Fibroblast of peridontal ligament (primary cell): ENCODE measurements around the gene RNF212.
A peak's percentile ranks its signal among the peaks of the same experiment; 100 is the strongest.

Source experiments
- DNase-seq: peaks from one replicate; pipeline ENCODE4 v3.0.0-alpha.2; 2010; ENCODE audit errors: extremely low read depth

RNF212 gene

DNA sequence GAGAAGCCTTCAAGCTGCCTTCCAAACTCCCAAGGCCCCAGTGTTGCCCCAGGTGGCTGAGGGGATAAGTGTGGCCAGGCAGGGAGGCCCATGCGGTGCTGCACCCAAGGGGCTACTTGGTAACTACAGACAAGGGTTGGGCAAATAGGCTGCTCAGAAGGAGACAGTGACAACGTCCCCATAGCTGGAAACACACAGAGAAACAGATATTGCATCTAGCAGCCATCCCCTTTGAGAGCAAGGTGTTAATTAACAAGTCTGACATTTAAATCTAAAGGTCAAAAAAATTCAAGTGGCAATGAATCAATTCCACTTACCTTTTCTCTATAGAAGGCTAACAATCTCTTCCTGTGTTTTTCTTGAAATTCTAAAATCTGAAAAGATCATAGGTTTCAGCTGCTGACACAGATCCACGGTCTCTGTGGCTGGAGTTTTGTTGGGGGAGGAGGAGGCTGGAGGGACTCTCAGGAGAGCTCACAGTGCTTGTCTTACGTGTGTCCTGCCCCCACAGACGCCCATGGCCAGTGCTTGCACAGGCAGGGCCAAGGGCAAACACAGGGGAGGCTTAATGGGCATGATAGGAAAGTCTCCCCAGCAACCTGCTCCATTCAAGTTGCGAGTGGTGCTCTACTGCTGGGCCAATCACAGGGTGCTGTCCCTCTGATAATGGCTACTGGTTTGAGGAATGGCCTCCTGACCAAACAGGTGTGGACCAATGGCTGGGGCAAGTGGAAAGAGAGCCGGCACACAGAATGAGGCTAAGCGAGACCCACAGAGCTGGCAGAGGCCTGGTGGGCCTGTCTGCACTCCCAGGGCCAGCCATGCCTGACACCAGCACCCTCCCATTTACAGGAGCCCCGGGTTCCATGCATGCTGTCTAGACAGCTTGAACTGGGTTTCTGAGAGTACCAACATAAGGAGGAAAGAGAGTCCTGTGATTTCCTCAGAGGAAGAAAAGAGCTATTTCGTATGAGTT, 22.6 kb downstream of the RNF212 start:
- no peak for DNase-seq

DNA sequence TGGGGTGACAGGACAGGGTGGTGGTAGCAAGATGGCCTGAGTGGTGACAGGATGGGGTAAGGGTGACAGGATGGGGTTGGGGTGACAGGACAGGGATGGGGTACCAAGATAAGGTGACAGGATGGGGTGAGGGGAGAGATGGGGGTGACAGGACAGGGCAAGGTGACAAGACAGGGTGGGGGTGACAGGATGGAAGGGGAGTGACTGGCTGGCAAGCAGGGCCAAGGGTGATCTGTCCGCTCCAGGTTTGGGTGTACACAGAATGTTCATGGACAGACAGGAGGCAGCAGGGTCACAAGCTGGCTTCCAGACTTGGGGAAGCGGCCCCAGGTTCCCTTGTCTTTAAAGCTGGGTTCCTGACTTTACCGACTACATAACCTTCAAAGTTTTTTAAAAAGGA, 23.3 kb downstream of the RNF212 start:
- no peak for DNase-seq

DNA sequence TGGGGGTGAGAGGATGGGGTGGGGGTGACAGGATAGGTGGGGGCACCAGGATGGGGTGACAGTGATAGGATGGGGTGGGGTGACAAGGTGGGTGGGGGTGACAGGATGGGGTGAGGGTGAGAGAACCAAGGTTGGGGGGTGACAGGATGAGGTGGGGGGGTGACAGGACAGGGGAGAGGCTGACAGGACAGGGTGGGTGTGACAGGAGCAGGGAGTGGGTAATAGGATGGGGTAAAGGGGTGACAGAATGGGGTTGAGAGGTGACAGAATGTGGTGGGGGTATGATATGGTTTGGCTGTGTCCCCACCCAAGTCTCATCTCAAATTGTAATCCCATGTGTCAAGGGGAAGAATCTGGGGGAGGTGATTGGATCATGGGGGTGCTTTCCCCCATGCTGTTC, 26.0 kb downstream of the RNF212 start:
- DNase-seq = no peak

DNA sequence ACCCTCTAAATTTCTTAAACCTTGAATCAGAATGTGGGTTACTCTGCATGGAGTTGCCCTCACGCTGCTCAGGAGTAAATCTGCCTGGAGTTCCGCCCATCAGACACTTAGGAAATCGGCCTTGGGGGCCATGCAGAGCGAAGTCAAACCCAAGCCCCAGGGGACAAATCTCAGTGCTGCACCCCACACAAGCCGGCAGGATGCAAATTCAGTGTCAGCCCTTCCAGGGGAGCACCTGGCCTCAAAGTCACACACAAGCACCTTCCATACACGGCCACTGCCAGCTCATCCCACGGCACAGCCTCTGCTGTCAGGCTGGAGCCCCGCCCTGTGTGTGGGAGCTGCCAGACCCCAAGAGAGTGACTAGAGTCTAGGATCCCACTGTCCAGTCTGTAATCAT, 27.4 kb downstream of the RNF212 start:
- no peak for DNase-seq

DNA sequence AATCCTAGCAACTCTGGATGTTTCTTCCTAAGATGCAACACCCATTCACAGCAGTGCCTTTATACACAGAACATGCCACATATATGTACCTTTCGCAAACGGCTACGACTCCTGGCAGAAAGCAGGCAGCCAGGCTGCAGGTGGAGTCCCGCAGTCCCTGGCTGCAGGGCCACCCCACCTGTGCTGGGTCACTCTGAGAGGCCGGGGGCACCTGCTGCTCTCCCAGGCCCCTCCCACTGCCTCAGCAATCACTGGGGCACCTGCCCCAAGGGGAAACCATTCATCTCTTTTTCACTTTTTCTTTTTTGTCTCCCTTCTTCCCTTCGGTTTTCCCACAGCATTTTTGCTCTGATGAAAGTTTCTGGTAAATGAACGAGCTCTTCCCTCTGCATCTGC, 28.0 kb downstream of the RNF212 start:
- no peak for DNase-seq

DNA sequence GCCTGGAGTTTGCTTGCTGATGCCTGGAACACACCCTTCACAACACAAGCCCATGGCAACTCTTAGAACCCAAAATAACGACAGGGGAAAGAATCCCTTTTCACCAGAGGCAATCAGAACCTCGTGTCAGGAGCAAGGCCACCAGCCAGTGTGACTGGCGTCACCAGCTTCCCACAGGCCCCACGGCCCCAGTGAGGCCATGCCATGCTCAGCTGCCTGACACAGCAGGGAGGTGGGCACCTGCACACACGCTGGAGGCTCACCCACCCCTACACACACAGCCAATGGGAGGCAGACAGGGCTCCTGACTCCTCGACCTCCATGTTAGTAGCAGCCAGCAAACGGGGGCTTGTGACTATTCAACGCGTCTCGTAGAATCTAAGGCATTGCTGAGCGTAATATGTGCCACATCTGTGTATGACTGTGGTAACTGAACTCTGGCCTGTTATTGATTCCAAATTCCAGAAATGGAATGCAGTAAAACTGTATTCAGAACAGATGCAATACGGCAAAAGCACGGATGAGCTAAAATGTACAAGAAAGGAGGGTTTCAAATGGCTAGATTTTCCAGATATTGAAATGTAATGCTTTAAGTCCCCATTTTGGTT, 28.5 kb downstream of the RNF212 start:
- no peak for DNase-seq

DNA sequence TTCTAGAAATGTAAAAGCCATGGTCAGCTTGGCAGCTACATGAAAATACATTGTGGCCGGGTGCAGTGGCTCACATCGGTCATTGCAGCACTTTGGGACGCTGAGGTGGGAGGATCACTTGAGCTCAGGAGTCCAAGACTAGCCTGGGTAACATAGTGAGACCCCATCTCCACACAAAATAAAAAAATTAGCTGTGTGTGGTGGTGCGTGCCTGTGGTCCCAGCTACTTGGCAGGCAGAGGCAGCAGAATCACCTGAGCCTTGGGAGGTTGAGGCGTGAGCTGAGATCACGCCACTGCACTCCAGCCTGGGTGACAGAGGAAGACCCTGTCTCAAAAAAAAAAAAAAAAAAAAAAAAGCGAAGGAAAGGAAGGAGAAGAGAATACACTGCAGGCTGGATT, 29.0 kb downstream of the RNF212 start:
- no peak for DNase-seq

DNA sequence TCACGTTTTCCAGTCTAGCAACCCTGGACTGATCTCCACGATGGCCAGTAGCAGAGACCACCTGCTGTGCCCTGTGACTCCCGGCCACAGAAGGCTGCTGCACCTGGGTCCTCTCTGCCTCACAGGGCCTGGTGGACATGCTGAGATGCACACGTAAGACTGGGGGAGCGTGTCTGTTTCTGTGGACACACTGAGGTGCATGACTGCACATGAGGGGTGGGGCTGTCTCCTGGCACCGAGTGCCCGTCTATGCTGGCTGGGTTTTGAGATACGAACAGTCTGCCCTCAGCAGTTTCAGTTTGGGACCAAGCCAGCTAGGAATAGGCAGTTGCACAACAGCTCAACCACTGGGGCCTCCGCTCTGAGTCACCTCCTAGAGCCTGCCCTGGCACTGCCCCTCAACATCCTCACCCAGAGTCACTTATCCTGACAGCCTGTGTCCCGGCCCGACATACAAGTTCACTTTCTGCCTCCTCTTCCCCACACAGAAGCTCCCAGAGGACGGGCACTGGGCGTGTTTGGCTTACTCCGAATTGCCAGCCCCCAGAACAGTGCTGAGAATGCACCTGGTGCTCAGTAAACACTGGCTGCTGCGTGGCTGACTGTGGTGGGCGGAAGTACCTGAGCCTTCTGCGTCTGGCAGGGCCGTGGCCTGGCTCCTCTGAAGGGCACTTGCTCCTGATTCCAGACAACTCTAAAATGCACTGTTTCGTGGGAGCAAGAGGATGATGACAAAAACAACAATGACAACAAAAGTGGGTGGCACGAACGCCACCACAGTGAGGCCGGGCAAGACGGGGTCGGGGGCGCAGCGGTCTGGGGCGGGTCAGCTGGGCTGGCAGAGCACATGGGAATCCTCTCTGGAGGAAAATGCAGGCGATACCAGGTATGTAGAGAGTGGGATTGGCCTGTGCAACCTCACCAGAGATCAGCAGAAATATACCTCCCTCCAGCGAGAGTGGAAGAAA, 30.9 kb downstream of the RNF212 start:
- DNase-seq = peak; percentile 82

DNA sequence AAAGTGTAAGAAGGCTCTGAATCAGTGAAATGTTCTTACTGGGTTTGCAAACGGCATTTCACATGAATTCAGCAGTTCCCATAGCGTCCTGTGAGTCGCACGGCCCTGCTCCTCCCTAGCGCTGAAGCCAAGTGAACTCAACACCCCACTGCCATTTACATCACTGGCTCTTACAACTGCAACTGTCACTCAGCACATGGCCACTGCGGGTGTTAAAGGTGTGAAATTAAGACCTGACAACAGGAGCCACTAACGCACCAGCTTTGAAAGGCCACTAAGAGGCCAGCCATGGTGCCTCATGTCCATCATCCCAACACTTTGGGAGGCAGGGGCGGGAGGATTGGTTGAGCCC, 31.7 kb downstream of the RNF212 start:
- peak; percentile 29 for DNase-seq

DNA sequence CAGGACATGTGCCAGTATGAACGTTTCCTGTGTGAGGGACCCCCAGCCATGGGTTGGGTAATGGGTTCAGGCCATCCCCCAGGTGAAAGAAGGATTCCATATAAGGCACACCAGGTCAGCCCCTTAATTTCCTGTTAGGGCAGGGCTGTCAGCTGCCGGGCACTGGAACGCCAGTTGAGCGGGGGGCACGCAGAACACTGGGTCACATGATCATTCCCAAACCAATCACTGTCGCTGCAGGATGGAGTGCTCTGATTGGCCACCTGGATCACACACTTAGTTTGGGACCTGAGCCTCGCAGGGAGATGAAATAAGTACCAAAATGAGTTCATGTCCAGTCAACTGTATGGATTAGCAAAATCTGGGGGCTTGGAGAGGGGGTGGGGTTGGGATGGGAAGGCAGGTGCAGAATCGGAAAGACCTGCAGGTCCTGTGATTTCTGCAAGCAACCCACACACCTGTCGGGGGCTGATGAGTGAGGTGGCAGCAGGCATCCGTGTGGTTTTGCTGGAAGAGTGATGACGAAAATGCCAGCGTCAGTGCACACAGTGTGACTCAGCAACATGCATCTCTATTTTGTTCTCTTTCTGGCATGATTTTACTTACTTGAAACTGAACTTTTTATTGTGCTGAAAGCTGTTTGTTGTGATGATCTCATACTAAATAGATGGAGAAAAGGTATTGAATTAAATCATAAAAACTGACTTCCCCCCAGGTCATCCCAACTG, 32.2 kb downstream of the RNF212 start:
- peak; percentile 14 for DNase-seq

DNA sequence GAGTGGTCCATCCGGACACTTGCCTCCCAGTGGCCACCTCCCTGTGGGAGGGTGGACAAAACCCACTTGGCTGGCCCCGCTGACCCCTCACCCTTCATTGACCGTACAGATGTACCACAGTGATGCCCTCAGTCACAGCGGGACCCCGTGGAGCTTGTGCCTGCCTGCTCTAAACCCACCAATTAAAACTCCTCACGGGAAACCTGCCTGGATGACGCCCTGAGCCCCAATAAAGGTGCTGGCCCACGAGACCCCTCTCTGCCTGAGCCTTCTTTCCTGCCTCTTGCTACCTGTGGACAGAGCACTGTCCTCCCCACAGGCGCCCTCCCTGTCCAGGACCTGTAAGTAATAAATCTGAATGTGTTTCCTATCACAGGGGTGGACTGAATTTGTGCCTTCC, 32.9 kb downstream of the RNF212 start:
- no peak for DNase-seq

DNA sequence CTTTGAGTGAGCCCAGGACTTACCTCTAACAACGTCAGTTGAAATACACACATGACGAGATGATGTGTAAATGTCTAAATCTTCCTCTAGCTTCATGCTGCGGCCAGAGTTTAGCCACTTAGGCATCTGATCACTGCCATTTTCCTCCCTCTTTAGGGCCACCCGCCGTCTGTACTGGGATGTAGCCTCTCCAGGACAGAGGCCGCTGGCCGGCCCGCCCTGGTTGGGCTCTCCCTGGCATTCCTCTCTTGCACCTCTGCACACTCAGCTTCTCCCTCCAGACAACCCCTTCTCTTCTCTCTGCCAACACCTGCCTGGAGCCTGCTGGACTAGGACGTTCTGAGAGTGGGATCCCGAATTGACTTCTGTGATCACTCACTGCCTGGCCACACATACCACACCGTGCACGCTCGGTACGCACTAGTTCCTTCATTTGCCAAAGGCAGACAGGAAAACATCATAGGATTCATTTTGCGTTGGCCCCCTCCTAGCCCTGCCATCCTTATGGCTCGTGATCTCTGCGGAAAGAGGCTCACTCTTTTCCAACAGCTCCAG, 33.6 kb downstream of the RNF212 start:
- DNase-seq = no peak

DNA sequence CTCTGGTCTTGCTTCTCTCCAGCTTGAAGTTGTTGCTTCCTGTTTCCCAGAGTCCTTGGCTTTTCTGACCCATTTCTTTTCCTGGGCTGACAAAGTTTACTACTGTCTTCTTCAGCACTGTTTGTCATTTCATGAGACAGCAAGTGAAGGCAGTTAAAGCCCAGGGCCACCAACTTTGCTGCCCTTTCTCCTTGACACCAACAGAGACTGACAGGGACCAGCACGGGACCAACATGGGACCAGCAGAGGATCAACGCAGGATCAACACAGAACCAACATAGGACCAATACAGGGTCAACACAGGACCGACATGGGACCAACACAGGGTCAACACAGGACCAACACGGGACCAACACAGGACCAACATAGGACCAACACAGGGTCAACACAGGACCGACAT, 34.9 kb downstream of the RNF212 start:
- DNase-seq = no peak

DNA sequence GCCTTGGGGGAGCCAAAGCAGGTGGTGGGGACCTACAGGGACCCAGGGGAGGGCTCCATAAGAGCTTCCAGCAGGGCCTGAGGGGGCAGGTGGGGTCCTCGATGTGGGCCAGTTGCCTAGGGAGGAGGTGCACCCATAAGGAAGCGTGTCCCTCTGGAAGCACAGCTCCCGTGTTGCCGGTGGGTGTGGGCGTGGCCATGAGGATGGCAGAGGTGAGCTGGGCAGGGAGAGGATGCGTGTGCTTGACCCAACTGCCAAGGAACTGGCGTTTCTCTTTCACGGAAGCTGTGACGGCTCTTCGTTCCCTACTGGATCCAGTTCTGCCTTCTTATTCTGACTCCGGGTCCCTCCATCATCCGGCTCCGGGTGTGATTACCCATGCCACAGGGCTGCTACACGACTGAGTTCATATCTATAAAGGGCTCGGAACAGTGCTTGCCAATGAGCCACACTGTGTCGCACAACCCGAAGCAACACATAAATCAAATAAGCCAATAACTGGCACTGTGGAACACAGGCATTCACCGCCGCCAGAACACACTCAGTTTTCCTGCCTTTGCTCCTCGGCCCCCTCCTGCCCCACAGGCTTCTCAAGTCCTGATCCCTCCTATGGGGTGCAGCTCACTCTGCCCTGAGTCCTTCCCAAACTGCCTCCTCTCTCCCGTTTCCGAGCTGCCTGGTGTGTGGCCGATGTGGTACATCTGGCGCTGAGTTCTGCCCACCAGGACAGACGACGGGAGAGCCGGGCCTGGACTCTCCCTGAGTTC, 35.5 kb downstream of the RNF212 start:
- no peak for DNase-seq

DNA sequence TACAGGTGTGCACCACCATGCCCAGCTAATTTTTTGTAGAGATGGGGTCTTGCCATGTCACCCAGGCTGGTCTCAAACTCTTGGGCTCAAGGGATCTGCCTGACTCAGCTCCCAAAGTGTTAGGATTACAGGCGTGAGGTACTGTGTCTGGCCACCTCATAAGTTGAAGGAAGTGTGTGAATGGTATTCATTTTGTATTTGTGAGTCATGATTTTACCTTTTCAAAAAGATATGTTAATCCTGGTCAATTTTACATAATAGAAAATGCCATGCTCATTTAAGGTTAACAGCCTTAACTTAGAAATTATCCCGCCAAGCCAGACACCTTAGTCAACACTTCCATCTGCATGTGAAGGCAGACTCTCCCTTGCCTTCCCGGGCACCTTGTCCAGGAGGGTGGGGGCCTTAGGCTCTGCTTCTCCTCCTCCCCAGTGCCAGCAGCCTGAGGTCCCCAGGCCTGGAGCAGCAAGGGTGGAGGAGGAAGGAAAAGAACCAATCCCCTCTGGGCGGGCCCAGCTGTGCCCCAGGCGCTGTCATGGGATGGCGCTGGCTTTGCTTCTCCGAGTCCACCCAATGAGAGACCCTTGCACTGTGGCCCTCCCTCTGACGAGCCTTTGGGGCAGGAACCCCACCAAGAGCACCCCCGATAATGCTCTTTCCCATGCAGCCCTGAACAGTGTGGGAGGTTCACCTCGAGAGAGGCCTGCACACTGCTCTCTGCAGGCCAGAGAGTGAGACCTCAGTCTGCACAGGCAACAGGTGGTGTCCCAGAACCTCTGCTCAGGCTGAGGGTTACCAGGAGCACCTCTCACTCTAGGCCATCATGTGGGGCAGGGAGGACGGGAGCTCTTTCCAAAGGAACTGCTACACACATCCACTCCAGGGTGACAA, 37.3 kb downstream of the RNF212 start:
- DNase-seq = no peak

DNA sequence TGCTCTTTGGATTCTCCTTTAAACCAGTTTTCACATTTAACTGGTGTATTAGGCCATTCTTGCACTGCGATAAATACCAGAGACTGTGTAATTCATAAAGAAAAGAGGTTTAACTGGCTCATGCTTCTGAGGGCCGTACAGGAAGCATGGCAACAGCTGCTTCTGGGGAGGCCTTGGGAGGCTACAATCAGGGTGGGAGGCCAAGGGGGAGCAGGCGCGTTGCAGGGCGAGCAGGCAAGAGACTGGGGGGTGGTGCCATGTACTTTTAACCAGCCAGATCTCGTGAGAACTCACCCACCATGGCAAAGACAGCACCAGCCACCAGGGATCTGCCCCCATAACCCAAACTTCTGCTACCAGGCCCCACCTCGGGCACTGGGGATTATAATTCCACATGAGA, 38.1 kb downstream of the RNF212 start:
- DNase-seq = no peak

DNA sequence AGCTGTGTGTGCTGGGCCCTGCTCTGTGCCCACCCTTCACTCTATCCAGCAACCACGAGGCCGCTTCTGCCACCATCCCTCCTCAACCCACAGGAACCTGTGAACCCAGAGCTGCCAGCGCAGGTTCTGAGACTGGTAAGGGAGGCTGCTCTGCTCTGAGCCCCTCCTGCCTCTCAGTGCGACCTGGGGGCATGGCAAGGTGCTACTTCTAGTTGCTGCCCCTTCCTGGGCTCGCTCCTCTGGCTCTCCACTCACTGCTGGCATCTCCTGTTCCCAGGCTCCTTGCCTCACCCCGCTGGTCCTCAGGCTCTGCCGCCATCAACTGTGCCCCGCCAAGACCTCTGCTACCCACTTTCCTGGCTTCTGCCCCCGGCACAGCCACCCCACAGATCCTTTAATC, 39.3 kb downstream of the RNF212 start:
- DNase-seq = no peak

DNA sequence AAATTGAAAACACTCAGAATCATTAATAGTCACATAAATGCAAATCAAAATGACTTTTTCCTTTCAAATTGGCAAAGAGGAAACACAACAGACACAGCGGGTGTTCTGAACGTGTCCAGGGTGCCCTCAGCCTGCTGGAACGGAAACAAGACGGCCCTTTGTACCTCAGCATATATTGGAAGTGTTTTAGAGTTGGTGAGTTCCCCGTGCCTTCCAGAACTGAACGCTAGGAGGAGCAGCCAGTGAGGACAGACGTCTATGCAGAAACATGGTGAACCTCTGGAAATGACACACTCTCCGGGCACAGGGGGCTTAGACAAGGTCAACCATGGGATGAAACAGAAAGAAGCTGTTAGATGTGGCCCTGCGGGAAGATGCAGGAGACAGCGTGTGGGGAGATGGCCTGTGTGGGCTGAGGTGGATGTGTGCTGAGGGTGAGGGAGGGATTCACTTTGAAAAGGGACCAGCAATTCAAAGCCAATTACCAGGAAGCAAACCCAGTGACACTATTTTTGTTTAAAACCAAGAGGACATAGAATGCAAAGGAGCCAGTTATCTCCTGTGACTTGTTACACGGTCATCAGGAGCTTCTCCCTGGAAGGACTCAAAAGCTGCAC, 40.4 kb downstream of the RNF212 start:
- peak; percentile 50 for DNase-seq

DNA sequence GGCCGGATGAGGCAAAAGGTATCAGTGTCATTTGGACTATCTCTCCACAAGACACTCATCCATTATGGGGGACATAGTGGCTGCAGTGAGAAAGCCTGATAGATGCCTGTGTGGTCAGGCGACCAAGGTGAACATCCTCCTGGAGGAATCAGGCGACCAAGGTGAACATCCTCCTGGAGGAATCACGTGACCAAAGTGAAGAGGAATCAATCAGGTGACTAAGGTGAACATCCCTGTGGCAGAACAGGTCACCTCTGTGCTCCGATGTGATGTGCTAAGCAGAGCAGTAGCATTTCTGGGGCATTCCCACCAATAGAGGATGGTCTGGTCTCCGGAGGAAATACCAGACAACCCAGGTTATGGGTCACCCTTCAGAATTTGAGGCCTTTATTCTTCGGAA, 44.0 kb downstream of the RNF212 start:
- DNase-seq = no peak
